GM18505 (cell line): ENCODE results near the gene GCNT3.
"Not testable (repeated sequence)": the region's sequence is repeated elsewhere in the genome, so short reads cannot be mapped to it uniquely, and the experiment has no call there.

Experiments
- ATAC-seq: cut with Tn5 transposase; IDR thresholded peaks from one replicate; pipeline ENCODE4 v1.9.1; 2021; ENCODE audit not compliant: unreplicated experiment
- POLR2A ChIP-seq: IDR thresholded peaks from 4 replicates; pipeline ENCODE4 v1.6.1; 2011; ENCODE audit warnings: borderline replicate concordance; ENCODE audit not compliant: insufficient read depth, insufficient read length; ENCODE audit errors: extremely low read depth

Gene GCNT3

DNA sequence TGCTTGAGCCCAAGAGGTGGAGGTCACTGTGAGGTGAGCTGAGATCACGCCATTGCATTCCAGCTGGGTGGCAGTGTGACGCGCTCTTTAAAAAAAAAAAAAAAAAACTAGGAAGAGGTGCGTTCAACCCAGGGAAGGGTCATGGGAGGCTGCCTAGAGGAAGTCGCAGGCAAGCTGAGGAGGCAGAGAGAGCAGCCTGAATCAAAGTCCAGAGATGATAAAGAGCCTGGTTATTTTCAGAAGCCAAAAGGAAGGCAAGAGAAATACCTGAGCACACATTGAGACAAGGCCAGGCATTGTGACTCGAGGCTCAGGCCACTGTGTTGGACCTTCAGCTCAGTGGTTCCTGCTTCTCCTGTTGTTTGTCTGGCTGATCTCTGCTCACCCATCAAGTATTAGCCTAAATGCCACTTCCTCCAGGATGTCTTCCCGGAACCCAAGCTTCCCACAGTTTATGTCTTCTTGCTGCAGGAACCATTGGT lies 16.1 kb upstream of the GCNT3 start:
- no peak for TF ChIP-seq POLR2A
- no peak for ATAC-seq

DNA sequence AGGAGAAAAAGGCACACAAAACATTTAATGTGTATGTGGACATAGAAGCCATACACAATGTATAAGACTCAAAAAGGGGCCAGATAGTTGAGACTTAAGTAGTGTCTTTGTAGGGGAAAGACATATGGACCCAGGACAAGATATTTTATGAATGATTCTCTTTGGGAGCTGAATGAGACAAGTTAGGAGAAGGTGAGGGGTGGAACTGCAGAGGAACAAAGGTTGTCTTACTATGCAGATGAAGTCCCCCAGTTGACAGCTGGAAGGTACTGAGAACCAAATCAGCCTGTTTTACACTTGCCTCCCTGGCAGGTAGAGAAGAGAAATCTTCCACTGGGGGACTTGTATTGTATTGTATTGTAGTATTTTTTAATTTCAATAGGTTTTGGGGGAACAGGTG lies 14.9 kb upstream of the GCNT3 start:
- no peak for TF ChIP-seq POLR2A

DNA sequence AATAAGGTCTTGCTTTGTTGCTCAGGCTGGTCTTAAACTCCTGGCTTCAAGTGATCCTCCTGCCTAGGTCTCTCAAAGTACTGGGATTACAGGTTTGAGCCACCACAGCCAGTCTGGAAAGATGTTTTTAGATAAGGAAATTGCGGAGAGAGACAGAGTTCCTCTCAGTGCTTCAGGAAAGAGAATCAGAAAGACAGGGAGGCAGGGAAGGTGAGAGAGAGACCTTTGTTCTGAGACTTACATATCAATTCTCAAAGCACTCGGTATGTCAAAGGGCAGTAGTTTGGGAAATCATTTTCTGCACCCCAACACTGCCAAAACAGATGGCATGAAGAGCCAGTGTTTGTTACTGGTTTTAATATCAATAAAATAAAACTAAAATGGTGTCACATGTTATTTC lies 13.1 kb upstream of the GCNT3 start:
- TF ChIP-seq POLR2A: no peak
- no peak for ATAC-seq

More for the DNA sequence above, 14.9 kb upstream of the GCNT3 start:
- no peak for ATAC-seq

DNA sequence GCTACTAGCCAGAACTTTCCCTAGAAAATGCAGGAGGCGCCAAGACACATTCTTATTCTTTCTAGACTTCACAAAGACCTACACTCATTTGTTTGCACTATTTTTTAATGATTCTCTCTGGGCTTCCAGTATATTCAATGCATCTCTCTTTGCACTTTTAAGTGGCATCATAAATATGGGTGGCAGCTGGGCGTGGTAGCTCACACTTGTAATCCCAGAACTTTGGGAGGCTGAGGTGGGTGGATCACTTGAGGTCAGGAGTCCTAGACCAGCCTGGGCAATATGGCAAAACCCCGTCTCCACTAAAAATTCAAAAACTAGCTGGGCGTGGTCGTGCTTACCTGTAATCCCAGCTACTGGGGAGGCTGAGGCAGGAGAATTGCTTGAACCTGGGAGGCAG lies 5.6 kb upstream of the GCNT3 start:
- TF ChIP-seq POLR2A: no peak
- ATAC-seq: no peak

DNA sequence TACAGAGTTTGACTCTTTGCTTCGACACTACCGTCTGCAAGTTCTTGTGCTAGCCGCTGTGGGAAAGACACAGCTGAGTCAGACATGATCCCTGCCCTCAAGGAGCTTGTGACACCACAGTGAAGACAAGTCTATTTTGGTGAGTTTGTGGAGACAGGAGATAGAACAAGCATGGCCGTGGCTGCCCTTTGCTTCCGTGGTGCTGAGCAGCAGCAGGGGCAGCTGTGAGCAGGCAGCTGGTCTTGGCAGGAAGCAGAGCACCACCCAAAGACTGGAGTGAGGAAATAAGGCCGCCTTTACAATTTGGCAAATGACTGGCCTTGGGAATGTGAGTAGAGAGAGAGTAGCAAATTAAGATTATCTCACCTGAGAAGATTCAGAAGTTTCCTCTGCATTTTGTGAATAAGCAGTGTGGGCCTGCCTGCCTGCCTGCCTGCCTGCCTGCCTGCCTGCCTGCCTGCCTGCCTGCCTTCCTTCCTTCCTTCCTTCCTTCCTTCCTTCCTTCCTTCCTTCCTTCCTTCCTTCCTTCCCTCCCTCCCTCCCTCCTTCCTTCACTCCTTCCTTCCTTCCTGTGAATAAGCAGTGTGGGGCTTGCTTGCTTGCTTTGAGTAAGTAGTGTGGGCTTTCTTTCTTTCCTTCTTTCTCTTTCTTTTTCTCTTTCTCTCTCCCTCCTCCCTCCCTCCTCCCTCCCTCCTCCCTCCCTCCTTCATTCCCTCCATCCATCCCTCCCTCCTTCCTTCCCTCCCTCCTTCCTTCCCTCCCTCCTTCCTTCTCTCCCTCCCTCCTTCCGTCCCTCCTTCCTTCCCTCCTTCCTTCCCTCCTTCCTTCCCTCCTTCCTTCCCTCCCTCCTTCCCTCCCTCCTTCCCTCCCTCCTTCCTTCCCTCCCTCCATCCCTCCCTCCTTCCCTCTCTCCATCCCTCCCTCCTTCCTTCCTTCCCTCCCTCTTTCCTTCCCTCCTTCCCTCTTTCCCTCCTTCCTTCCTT lies 1.6 kb upstream of the GCNT3 start:
- no peak for ATAC-seq
- no peak for TF ChIP-seq POLR2A

DNA sequence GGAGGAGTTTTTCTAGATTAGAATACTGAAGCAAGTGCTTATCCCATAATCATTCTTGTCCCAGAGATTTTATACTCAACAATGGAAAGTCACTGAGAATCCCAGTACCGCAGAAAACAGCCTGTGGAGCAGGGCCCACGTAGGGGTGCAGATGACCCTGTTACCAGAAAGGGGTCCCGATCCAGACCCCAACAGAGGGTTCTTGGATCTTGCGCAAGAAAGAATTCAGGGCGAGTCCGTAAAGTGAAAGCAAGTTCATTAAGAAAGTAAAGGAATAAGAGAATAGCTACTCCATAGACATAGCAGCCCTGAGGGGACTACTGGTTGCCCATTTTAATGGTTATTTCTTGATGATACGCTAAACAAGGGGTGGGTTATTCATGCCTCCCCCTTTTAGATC lies 2.6 kb downstream of the GCNT3 start:
- TF ChIP-seq POLR2A: no peak
- no peak for ATAC-seq

DNA sequence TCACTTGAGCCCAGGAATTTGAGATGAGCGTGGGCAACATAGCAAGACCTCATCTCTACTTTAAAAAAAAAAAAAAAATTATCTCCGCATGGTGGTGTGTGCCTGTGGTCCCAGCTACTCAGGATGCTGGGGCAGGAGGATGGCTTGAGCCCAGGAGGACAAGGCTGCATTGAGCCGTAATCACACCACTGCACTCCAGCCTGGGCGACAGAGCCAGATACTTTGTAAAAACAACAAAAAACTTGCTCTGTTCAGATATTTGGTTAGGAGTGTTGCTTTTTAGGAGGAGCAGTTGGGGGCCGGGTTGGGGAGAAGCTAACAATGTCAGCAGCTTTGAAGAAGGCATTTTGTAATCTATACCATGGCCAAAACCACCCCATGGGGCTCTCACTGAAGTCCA lies 4.1 kb downstream of the GCNT3 start:
- ATAC-seq: no peak
- no peak for TF ChIP-seq POLR2A

DNA sequence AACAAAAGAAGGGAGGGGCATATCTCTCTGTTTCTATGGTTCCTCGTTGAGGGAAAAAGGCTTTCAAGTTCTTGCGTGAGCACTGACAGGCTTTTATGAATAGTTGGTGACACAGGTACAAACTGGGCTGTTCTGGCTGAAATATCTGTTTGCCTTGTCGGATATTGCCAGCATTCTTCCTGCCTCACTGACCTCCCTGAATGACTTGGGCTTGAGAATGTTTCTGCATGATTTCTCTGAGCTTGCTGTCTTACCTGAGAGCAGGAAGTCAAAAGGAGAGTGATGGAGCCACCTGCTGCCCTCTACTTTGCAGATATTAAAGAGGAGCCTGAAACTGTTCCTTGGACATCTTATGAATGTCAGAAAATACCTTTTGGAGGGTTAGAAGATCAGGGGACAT lies 4.8 kb downstream of the GCNT3 start:
- no peak for TF ChIP-seq POLR2A
- no peak for ATAC-seq

DNA sequence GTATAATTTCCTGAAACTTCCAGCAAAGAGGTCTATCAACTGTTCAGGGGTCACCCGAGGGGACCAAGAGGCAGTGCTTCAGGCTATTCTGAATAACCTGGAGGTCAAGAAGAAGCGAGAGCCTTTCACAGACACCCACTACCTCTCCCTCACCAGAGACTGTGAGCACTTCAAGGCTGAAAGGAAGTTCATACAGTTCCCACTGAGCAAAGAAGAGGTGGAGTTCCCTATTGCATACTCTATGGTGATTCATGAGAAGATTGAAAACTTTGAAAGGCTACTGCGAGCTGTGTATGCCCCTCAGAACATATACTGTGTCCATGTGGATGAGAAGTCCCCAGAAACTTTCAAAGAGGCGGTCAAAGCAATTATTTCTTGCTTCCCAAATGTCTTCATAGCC lies 6.8 kb downstream of the GCNT3 start:
- ATAC-seq: no peak
- TF ChIP-seq POLR2A: no peak

DNA sequence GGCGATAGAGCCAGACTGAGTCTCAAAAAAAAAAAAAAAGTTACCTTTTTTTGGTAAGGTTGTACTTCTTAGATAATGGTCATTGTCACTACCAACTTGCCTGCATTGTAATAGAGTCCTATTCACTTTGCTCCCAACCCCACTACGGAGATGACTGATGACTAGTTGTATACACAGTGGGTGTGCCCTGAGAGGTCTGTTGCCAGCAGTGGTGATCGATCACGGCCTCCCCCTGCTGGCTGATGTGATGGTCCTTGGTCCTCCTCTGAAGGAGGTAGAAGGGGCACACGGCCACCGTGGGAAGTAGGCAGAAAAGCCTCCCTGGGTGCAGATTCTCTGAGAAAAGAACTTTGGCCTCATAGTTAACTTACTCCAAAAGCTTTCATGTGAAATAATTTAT lies 10.7 kb downstream of the GCNT3 start:
- TF ChIP-seq POLR2A: no peak
- no peak for ATAC-seq

DNA sequence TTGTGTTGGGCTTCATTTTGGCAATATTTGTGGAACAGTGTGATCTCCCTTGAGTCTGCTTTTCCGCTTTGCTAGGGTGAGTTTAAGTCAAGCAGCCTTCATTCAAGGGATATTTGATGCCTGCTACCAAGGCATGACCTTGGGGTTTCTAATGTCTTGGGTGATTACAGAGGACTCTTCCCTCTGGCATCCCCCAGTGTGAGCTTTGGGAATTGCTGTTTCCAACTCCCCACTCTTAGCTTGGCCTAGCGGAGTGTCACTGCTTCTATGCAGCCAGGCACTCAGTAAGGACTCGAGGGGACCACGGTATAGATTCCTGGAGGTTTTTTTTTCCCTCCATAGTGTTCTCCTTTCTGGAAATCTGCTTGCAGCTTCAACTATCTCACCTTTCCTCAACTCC lies 21.1 kb downstream of the GCNT3 start:
- no peak for TF ChIP-seq POLR2A
- no peak for ATAC-seq

DNA sequence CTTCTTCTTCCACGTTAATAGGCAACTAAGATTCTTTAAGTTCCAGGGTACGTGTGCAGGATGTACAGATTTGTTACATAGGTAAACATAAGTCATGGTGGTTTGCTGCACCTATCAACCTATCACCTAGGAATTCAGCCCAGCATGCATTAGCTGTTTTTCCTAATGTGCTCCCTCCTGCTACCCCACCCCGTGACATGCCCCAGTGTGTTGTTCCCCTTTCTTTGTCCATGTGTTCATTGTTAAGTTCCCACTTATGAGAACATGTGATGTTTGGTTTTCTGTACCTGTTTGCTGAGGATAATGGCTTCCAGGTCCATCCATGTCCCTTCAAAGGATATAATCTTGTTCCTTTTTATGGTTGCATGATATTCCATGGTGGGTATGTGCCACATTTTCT lies 24.6 kb downstream of the GCNT3 start:
- no peak for TF ChIP-seq POLR2A

DNA sequence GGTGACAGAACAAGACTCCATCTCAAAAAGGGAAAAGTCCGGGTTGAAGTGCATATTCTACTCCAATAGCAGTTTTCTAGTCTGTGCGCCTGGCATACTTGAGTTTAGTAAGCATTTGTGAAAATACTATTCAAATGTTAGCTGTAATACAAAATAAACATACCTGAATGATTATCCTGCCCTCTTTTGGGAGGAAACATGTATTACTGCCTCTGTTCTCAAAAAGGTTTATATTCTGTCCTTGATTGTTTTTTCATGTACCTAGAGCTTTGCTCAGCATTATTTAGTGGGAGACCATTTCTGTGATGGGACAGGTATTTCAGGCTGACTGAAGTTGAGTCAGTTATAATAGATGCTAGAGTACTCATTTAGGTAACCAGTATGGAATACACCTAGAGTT lies 25.9 kb downstream of the GCNT3 start:
- not testable (repeated sequence) for ATAC-seq

More for the DNA sequence above, 24.6 kb downstream of the GCNT3 start:
- no peak for ATAC-seq

DNA sequence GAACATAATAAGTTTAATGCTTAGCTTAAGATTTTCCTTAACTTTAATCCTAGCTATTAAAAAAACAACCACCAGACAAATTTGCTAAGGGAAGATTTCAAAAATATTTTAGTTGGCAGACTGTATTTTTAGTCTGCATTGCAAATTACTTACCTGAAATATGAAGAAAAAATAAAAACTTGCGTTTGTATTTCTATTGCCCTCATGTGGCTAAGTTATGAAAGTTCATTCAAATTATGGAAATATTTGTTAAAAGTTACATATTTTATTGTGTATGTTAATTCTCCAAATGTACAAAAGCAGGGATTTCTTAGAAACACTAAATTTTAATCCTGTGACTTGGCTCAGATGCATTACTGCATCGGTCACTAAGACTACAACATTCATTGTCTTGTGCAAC lies 30.8 kb downstream of the GCNT3 start:
- no peak for TF ChIP-seq POLR2A
- ATAC-seq: no peak

DNA sequence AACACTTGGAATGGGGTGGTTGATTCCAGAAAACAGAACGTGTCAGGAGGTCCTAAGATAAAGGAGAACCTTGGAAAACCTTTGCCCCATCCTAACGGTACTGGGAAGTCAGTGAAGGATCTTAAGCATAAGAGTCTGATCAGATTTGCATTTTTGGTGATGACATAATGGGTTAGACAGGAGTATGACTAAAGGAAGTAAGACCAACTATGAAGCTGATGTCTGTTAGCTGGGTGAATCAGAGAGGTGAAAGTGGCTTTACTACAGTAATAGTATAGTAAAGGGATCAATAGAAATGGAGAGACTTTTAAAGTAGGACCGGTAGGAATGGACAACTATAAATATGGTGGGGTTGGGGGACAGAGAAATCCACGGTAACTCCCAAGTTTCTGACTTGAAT lies 33.2 kb downstream of the GCNT3 start:
- TF ChIP-seq POLR2A: no peak
- no peak for ATAC-seq

DNA sequence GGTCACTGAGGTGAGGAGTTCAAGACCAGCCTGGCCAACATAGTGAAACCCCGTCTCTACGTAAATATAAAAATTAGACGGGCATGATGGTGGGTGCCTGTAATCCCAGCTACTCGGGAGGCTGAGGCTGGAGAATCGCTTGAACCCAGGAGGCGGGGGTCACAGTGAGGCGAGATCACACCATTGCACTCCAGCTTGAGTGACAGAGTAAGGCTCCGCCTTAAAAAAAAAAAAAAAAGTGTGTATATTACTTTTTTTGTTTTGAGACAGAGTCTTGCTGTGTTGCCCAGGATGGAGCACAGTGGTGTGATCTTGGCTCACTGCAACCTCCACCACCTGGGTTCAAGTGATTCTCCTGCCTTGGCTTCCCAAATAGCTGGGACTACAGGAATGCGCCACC lies 34.2 kb downstream of the GCNT3 start:
- ATAC-seq: not testable (repeated sequence)
